Heart left ventricle (tissue), 13 donors: ENCODE measurements around the gene DNER.

Experiments
- POLR2A ChIP-seq, 2 donors: fragments of 450-650 bp; IDR thresholded peaks; one replicate each; pipeline ENCODE4 v1.6.1; 2017; ENCODE audit warnings: antibody characterized with exemption in 2 of 2, mild to moderate bottlenecking in 2 of 2, moderate library complexity in 2 of 2
- TF ChIP-seq, protein P1 (sequence below), 12 donors: fragments of 200-600 bp; sonication (generic) in 4 of 12; IDR thresholded peaks; one replicate each; pipeline versions ENCODE4 v1.5.0 to v1.8.0; 2018 to 2022; ENCODE audit warnings: antibody characterized with exemption in 12 of 12, mild to moderate bottlenecking in 5 of 12
- donor health status: ischemic (EF 13 %, LVEDD 7.1; RV severe dilation, severe dysfunction).
- donor health status: DM: no; HTN: yes; CAD: no.
- donor health status: DM: no; HTN: no; CAD: no.
- donor health status: ischemic (EF 25% LVEDD 6.9; RV normal size, moderate dysfunction).
- donor health status: ischemic (EF 25% LVEDD 5.7; RV mildly dilated, moderate dysfunction).
- donor health status: ischemic (EF 35%, LVEDD 5.7; RV mildly dilated, moderate dysfunction).
- donor health status: nonischemic (EF 11% LVEDD 7.7; RV severe dilation, severe dysfunction).
- donor health status: DM: yes; HTN: yes; CAD: no.
- donor health status: PGD.
- donor health status: ischemic (EF 29% LVEDD 5.4; RV normal size, mild dysfunction).
- donor health status: nonischemic (EF 23%, LVEDD 6.1; RV moderate dilation, normal function).

DNA sequence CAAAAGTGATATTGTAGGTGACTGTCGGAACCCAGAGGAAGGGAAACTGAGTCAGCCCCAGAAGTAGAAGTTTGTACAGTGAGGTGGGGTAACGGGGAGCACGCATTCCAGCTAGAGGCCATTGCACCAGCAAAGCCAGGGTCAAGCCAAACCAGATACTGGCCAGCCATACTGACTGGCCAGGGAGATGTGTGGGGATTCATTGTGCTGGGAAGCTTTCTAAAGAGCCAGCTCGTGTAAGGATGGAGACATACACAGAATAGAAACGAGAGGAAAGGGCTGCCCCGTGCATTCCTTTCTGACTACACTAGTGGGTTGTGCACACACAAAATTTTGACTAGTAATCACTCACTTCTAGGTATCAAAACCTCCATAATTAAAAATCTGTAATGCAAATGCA is 268.0 kb downstream of the DNER start:
- TF ChIP-seq, protein P1, sequence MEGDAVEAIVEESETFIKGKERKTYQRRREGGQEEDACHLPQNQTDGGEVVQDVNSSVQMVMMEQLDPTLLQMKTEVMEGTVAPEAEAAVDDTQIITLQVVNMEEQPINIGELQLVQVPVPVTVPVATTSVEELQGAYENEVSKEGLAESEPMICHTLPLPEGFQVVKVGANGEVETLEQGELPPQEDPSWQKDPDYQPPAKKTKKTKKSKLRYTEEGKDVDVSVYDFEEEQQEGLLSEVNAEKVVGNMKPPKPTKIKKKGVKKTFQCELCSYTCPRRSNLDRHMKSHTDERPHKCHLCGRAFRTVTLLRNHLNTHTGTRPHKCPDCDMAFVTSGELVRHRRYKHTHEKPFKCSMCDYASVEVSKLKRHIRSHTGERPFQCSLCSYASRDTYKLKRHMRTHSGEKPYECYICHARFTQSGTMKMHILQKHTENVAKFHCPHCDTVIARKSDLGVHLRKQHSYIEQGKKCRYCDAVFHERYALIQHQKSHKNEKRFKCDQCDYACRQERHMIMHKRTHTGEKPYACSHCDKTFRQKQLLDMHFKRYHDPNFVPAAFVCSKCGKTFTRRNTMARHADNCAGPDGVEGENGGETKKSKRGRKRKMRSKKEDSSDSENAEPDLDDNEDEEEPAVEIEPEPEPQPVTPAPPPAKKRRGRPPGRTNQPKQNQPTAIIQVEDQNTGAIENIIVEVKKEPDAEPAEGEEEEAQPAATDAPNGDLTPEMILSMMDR (IDR thresholded peaks at IDR 0.05), result no peak
- TF ChIP-seq POLR2A (IDR thresholded peaks at IDR 0.05), result no peak
